DMS79 treated with DMSO at 0.1 percent for 48 hours (cell line): ENCODE data around the gene RUVBL1.

Experiments used
- DNase-seq: peaks from one replicate; lab custom pipeline; 2025; lab: John Stamatoyannopoulos, UW

The RUVBL1 gene

GRCh38 chr3:128082546-128082945 lies 41.1 kb downstream of the RUVBL1 start:
- DNase-seq = no peak

- no peak for DNase-seq
These were observed 41.8 kb downstream of the RUVBL1 start for GRCh38 chr3:128081846-128082245.

GRCh38 chr3:128081226-128081625 lies 42.4 kb downstream of the RUVBL1 start:
- DNase-seq = no peak

GRCh38 chr3:128080323-128081080 lies 43.1 kb downstream of the RUVBL1 start:
- no peak for DNase-seq

GRCh38 chr3:128079823-128080222 lies 43.8 kb downstream of the RUVBL1 start:
- no peak for DNase-seq

GRCh38 chr3:128078875-128079274 lies 44.7 kb downstream of the RUVBL1 start:
- no peak for DNase-seq

GRCh38 chr3:128078322-128078721 lies 45.3 kb downstream of the RUVBL1 start:
- peak; percentile 54 for DNase-seq

- no peak for DNase-seq
These were observed 45.9 kb downstream of the RUVBL1 start for GRCh38 chr3:128077665-128078064.

GRCh38 chr3:128077202-128077624 lies 46.4 kb downstream of the RUVBL1 start:
- no peak for DNase-seq

GRCh38 chr3:128076483-128077201 lies 47.0 kb downstream of the RUVBL1 start:
- DNase-seq = peak; percentile 9

GRCh38 chr3:128075522-128076482 lies 47.8 kb downstream of the RUVBL1 start:
- DNase-seq = peak; percentile 51

GRCh38 chr3:128074851-128075521 lies 48.6 kb downstream of the RUVBL1 start:
- no peak for DNase-seq

GRCh38 chr3:128073807-128074206 lies 49.8 kb downstream of the RUVBL1 start:
- DNase-seq = no peak

GRCh38 chr3:128073185-128073725 lies 50.4 kb downstream of the RUVBL1 start:
- DNase-seq = no peak

GRCh38 chr3:128072454-128073184 lies 51.0 kb downstream of the RUVBL1 start:
- DNase-seq = no peak

GRCh38 chr3:128071771-128072453 lies 51.7 kb downstream of the RUVBL1 start:
- no peak for DNase-seq

GRCh38 chr3:128070898-128071591 lies 52.6 kb downstream of the RUVBL1 start:
- no peak for DNase-seq

- DNase-seq = no peak
These were observed 54.3 kb downstream of the RUVBL1 start for GRCh38 chr3:128069271-128069670.

GRCh38 chr3:128068156-128068620 lies 55.4 kb downstream of the RUVBL1 start:
- DNase-seq = no peak
